ENCODE results near the gene HFM1. TPM values are rescaled to one million over a fixed set of nuclear protein-coding genes. Genes with fewer than 3 reads are reported as not detected.

HFM1 gene, protein sequence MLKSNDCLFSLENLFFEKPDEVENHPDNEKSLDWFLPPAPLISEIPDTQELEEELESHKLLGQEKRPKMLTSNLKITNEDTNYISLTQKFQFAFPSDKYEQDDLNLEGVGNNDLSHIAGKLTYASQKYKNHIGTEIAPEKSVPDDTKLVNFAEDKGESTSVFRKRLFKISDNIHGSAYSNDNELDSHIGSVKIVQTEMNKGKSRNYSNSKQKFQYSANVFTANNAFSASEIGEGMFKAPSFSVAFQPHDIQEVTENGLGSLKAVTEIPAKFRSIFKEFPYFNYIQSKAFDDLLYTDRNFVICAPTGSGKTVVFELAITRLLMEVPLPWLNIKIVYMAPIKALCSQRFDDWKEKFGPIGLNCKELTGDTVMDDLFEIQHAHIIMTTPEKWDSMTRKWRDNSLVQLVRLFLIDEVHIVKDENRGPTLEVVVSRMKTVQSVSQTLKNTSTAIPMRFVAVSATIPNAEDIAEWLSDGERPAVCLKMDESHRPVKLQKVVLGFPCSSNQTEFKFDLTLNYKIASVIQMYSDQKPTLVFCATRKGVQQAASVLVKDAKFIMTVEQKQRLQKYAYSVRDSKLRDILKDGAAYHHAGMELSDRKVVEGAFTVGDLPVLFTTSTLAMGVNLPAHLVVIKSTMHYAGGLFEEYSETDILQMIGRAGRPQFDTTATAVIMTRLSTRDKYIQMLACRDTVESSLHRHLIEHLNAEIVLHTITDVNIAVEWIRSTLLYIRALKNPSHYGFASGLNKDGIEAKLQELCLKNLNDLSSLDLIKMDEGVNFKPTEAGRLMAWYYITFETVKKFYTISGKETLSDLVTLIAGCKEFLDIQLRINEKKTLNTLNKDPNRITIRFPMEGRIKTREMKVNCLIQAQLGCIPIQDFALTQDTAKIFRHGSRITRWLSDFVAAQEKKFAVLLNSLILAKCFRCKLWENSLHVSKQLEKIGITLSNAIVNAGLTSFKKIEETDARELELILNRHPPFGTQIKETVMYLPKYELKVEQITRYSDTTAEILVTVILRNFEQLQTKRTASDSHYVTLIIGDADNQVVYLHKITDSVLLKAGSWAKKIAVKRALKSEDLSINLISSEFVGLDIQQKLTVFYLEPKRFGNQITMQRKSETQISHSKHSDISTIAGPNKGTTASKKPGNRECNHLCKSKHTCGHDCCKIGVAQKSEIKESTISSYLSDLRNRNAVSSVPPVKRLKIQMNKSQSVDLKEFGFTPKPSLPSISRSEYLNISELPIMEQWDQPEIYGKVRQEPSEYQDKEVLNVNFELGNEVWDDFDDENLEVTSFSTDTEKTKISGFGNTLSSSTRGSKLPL (N-terminal part only)
- polyA plus RNA-seq = not detected in 3 replicates
- not detected for polyA plus RNA-seq (2011; ENCODE audit: low read depth)
- not detected in 2 replicates for polyA plus RNA-seq (2011; cell fraction: cytosol; rRNA removed)
- not detected in 2 replicates for polyA plus RNA-seq (2011; cell fraction: nucleus; rRNA removed)
- polyA plus RNA-seq (2012; ENCODE audit: low replicate concordance) = not detected in 2 replicates
- polyA minus RNA-seq = not detected in 3 replicates
- not detected for polyA minus RNA-seq (2011; cell fraction: cytosol; rRNA and poly(A)+ RNA removed)
- polyA minus RNA-seq (2011; cell fraction: nucleus; rRNA and poly(A)+ RNA removed) = not detected in 2 replicates

DNA sequence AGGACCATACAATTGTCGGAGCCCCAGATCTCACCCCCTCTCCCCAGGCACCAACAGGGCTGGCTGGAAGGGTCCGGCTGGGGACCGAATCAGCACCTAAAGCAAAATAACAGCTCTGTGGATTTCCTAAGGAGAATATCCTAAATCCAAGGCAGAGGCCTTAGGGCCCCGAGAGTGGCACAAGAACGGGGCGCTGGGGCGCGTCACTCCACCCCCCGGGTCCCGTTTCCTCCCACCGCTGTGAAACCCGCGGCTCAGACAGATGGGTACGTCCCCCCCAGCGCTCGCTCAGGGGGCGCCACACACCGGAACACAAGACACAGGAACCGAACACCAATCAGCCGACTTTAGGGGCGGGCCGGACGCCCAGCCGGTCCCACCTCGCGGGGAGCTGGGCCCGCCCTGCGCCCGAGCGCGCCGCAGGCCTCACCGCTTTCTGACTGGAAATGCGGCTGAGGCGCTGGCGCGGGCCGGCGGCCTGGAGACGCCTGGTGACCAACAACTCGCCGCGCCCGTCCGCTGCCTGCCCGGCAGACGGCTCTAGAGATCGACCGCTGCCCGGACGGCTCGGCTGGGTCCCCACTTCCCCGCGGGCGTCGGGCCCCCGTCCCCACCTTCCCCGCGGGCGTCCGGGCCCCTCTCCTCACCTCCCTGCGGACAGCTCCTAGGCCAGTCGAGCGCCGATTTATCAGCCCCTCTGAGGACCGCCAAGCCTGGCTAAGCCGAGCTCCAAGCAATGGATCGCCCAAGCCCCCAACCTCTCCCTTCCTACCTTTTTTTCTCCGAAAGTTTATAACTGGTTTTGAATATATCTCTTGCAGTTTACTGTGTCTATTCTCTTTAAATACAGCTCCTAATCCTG lies at the start of gene HFM1:
HFM1 (minus strand) TSS at position 687 of the 862 bp plus-strand sequence. CDS start 3,755 bp downstream, outside the sequence.
- peaks cover 12% of the 10 kb centered on the region for H3K27me3 ChIP-seq (ENCODE audit: control insufficient read depth, extremely low read depth, insufficient read depth, low read length)
- no peaks in the 10 kb centered on the region for H3K79me2 ChIP-seq (ENCODE audit: control insufficient read depth, insufficient read depth, low read length)
- H3K4me3 ChIP-seq (ENCODE audit: control insufficient read depth in 2 of 3, extremely low read depth in 1 of 3, insufficient read depth in 2 of 3, low read depth in 1 of 3, low read length in 3 of 3) = peak within 1 kb of the TSS; percentile 45 to 70 (median 61)
- H3K4me1 ChIP-seq (ENCODE audit: control insufficient read depth, extremely low read depth, insufficient read depth, low read length) = no peaks in the 10 kb centered on the region
- TF ChIP-seq, protein P1, sequence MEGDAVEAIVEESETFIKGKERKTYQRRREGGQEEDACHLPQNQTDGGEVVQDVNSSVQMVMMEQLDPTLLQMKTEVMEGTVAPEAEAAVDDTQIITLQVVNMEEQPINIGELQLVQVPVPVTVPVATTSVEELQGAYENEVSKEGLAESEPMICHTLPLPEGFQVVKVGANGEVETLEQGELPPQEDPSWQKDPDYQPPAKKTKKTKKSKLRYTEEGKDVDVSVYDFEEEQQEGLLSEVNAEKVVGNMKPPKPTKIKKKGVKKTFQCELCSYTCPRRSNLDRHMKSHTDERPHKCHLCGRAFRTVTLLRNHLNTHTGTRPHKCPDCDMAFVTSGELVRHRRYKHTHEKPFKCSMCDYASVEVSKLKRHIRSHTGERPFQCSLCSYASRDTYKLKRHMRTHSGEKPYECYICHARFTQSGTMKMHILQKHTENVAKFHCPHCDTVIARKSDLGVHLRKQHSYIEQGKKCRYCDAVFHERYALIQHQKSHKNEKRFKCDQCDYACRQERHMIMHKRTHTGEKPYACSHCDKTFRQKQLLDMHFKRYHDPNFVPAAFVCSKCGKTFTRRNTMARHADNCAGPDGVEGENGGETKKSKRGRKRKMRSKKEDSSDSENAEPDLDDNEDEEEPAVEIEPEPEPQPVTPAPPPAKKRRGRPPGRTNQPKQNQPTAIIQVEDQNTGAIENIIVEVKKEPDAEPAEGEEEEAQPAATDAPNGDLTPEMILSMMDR (optimal IDR thresholded peaks at IDR 0.05 in 1 of 3, IDR thresholded peaks at IDR 0.05 in 1 of 3, conservative IDR thresholded peaks at IDR 0.05 in 1 of 3; ENCODE audit: extremely low read depth in 1 of 3, insufficient read depth in 2 of 3, low read length in 3 of 3) = no peak
- no peak for TF ChIP-seq EZH2 (IDR thresholded peaks at IDR 0.05; ENCODE audit: low read length)
- no peaks in the 10 kb centered on the region for H3K9me3 ChIP-seq (ENCODE audit: control insufficient read depth, low read depth, low read length)
- H3K9me1 ChIP-seq (ENCODE audit: control insufficient read depth, extremely low read depth, insufficient read depth, low read length) = no peaks in the 10 kb centered on the region
- no peak within 1 kb of the TSS for H3K27ac ChIP-seq (ENCODE audit: control insufficient read depth, insufficient read depth, low read length)
- H3K36me3 ChIP-seq (ENCODE audit: control insufficient read depth in 2 of 2, extremely low read depth in 1 of 2, insufficient read depth in 2 of 2, low read length in 2 of 2) = no peaks in the 10 kb centered on the region
- no peak for FAIRE-seq
- H4K20me1 ChIP-seq (ENCODE audit: control insufficient read depth, extremely low read depth, insufficient read depth, low read length) = no peaks in the 10 kb centered on the region
- dilution Hi-C loops (cut with MboI; ENCODE audit: extremely low pct_ligation_motif_present, low sequenced_read_pairs) = no loop called here
- H2AFZ ChIP-seq (ENCODE audit: control insufficient read depth, low read length) = peak within 1 kb of the TSS; percentile 89
- H3K4me2 ChIP-seq (ENCODE audit: control insufficient read depth, extremely low read depth, insufficient read depth, low read depth, low read length) = peak within 1 kb of the TSS; percentile 83
- no peak for DNase-seq (ENCODE audit: low read depth, low spot score)
- peak within 1 kb of the TSS; percentile 52 for H3K9ac ChIP-seq (ENCODE audit: control insufficient read depth, extremely low read depth, insufficient read depth, low read length)

Measured in keratinocyte (primary cell).